ENCODE measurements around the gene TRMT2A.

DNA sequence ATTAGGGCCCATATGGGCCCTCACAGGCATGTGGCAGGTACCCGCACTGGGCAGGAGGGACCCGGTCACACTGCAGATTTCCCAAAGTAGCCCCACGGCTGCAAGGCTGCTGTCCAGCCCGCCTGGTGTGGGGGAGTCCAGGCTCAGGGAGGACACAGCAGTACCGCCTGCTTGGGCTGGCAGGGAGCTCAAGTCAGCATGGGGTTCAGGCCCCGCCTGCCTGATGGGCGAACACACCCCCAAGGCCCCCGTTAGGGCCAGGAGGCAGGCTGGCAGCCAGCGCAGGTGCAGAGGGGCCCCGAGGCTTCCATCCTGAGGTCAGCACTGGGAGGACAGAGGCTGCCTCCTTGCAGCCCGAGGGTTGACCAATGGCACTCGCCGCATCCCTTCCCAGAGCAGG lies 20.1 kb upstream of the TRMT2A start:
- TF ChIP-seq CTCF (IDR thresholded peaks at IDR 0.05 in 2 of 3, conservative IDR thresholded peaks at IDR 0.05 in 1 of 3; ENCODE audit: control insufficient read depth in 2 of 3, extremely low read depth in 1 of 3, insufficient read depth in 1 of 3, low read depth in 3 of 3, low read length in 3 of 3) (no peak), ZNF274 (IDR thresholded peaks at IDR 0.05; ENCODE audit: insufficient read depth, insufficient read length) (no peak), FOS (IDR thresholded peaks at IDR 0.05; ENCODE audit: borderline replicate concordance, extremely low read depth, insufficient read length) (no peak)

Data from GM12878 (cell line).